ENCODE data around the gene GREM2. TPM values are rescaled to one million over a fixed set of nuclear protein-coding genes. Genes with fewer than 3 reads are reported as not detected.

The GREM2 gene
- total and polyA plus RNA-seq, 9 of the 15 experiments (the other 6 are each of a cell fraction or from before 2014, with no cell fraction given): 0.01 to 0.07 (median 0.05) TPM; not detected in 5

DNA sequence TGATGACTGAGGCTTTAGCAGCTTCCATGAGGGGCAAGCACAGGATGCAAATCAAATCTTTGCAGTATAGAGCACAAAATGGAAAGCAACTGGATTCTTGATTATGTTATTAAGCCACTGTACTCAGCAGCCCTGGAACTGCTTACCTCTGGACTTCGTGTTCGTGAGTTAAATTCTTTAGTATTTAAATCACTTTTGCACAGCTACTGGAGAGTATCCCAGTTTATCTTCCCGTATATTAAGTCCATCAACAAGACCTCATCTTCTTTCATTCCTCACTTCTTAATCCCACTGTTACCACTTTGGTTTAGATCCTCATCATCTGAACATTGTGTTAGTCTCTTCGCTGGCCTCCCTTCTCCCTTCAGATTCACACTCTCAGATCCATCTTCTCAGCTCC is 108.9 kb downstream of the GREM2 start:
- H3K4me3 ChIP-seq: no peak overlapping the region
- 0% methylated on average over 4 of the region's 4 CpGs for WGBS (ENCODE audit: insufficient coverage, low coverage, missing lambda C conversion rate)
- H3K9me1 ChIP-seq (ENCODE audit: control insufficient read depth, insufficient read depth, low read length): no peaks in the 10 kb centered on the region
- in situ Hi-C loops (cut with MboI): no loop called here
- no peaks in the 10 kb centered on the region for H3K36me3 ChIP-seq (ENCODE audit: control insufficient read depth, insufficient read depth, low read length)
- intact Hi-C loops (cut with micrococcal nuclease): no loop called here
- H4K20me1 ChIP-seq (replicated peaks; ENCODE audit: control insufficient read depth, insufficient read depth, low read length): no peaks in the 10 kb centered on the region
- DNase-seq (ENCODE audit: extremely low read depth in 1 of 4, low spot score in 3 of 4): no peak
- H3K27me3 ChIP-seq (ENCODE audit: control insufficient read depth in 2 of 2, insufficient read depth in 2 of 2, low read length in 2 of 2): no peaks in the 10 kb centered on the region
- H2AFZ ChIP-seq (ENCODE audit: low read depth, low read length): no peak overlapping the region
- no peaks in the 10 kb centered on the region for H3K4me1 ChIP-seq (replicated peaks in 1 of 2; ENCODE audit: control insufficient read depth in 2 of 2, insufficient read depth in 2 of 2, low read length in 2 of 2)
- no peak for FAIRE-seq
- H3K9me3 ChIP-seq (replicated peaks; ENCODE audit: control insufficient read depth, insufficient read depth, low read depth, low read length): no peaks in the 10 kb centered on the region; the same call in 1 of the 2 replicates
- no peaks in the 10 kb centered on the region for H3K79me2 ChIP-seq (ENCODE audit: control insufficient read depth, insufficient read depth, low read length)
- POLR2A ChIA-PET: no interaction called here
- no peak overlapping the region for H3K27ac ChIP-seq (ENCODE audit: extremely low read depth, low read depth, low read length)
- no peak overlapping the region for H3K4me2 ChIP-seq (ENCODE audit: insufficient read depth, low read length)
- no peak for TF ChIP-seq FOXM1 (IDR thresholded peaks at IDR 0.05; ENCODE audit: low read depth)
- no peak for TF ChIP-seq FOXM1 (CRISPR knock-in tag; IDR thresholded peaks at IDR 0.05; ENCODE audit: low read depth)
- no peak for TF ChIP-seq CBFA2T2 (conservative IDR thresholded peaks at IDR 0.05)
- TF ChIP-seq, protein P1, sequence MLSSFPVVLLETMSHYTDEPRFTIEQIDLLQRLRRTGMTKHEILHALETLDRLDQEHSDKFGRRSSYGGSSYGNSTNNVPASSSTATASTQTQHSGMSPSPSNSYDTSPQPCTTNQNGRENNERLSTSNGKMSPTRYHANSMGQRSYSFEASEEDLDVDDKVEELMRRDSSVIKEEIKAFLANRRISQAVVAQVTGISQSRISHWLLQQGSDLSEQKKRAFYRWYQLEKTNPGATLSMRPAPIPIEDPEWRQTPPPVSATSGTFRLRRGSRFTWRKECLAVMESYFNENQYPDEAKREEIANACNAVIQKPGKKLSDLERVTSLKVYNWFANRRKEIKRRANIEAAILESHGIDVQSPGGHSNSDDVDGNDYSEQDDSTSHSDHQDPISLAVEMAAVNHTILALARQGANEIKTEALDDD (IDR thresholded peaks at IDR 0.05): no peak
- TF ChIP-seq, protein P2, sequence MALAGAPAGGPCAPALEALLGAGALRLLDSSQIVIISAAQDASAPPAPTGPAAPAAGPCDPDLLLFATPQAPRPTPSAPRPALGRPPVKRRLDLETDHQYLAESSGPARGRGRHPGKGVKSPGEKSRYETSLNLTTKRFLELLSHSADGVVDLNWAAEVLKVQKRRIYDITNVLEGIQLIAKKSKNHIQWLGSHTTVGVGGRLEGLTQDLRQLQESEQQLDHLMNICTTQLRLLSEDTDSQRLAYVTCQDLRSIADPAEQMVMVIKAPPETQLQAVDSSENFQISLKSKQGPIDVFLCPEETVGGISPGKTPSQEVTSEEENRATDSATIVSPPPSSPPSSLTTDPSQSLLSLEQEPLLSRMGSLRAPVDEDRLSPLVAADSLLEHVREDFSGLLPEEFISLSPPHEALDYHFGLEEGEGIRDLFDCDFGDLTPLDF (CRISPR knock-in tag; IDR thresholded peaks at IDR 0.05): no peak
- no peak for TF ChIP-seq ZBTB7A (IDR thresholded peaks at IDR 0.05; ENCODE audit: borderline replicate concordance, control insufficient read depth, low read depth, low read length)
- no peak for TF ChIP-seq SNRNP70 (optimal IDR thresholded peaks at IDR 0.05; ENCODE audit: low read depth, low read length)
- TF ChIP-seq ZNF311 (CRISPR knock-in tag; IDR thresholded peaks at IDR 0.05): no peak
- TF ChIP-seq, protein P3, sequence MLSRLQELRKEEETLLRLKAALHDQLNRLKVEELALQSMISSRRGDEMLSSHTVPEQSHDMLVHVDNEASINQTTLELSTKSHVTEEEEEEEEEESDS (CRISPR knock-in tag; IDR thresholded peaks at IDR 0.05): no peak
- no peak for TF ChIP-seq POLR2AphosphoS5 (IDR thresholded peaks at IDR 0.05; ENCODE audit: control insufficient read depth, insufficient read depth, low read depth, low read length)
- TF ChIP-seq POLR3A (IDR thresholded peaks at IDR 0.05; ENCODE audit: borderline replicate concordance, extremely low read depth, insufficient read depth, insufficient read length): no peak
- no peak for TF ChIP-seq SMAD2 (IDR thresholded peaks at IDR 0.05; ENCODE audit: low read depth, low read length)
- no peak for TF ChIP-seq RBM39 (optimal IDR thresholded peaks at IDR 0.05; ENCODE audit: low read depth, low read length)
- no peak for TF ChIP-seq CBX5 (IDR thresholded peaks at IDR 0.05; ENCODE audit: borderline replicate concordance, low read depth)
- TF ChIP-seq, protein P4, sequence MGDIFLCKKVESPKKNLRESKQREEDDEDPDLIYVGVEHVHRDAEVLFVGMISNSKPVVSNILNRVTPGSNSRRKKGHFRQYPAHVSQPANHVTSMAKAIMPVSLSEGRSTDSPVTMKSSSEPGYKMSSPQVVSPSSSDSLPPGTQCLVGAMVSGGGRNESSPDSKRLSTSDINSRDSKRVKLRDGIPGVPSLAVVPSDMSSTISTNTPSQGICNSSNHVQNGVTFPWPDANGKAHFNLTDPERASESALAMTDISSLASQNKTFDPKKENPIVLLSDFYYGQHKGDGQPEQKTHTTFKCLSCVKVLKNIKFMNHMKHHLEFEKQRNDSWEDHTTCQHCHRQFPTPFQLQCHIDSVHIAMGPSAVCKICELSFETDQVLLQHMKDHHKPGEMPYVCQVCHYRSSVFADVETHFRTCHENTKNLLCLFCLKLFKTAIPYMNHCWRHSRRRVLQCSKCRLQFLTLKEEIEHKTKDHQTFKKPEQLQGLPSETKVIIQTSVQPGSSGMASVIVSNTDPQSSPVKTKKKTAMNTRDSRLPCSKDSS (IDR thresholded peaks at IDR 0.05; ENCODE audit: low read depth, partially characterized antibody): no peak
- TF ChIP-seq, protein P5, sequence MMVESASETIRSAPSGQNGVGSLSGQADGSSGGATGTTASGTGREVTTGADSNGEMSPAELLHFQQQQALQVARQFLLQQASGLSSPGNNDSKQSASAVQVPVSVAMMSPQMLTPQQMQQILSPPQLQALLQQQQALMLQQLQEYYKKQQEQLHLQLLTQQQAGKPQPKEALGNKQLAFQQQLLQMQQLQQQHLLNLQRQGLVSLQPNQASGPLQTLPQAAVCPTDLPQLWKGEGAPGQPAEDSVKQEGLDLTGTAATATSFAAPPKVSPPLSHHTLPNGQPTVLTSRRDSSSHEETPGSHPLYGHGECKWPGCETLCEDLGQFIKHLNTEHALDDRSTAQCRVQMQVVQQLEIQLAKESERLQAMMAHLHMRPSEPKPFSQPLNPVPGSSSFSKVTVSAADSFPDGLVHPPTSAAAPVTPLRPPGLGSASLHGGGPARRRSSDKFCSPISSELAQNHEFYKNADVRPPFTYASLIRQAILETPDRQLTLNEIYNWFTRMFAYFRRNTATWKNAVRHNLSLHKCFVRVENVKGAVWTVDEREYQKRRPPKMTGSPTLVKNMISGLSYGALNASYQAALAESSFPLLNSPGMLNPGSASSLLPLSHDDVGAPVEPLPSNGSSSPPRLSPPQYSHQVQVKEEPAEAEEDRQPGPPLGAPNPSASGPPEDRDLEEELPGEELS (CRISPR knock-in tag; IDR thresholded peaks at IDR 0.05; ENCODE audit: borderline replicate concordance): no peak
- no peak for TF ChIP-seq NR3C1 (CRISPR knock-in tag; IDR thresholded peaks at IDR 0.05)
- CTCF ChIA-PET (ENCODE audit: low intra/inter-chr PET ratio): no interaction called here
- no peak overlapping the region for H3K9ac ChIP-seq (ENCODE audit: insufficient read depth in 1 of 2, low read depth in 2 of 2, low read length in 2 of 2)
- no TSS peak for BruUV-seq (replicated peaks)
- no peak for ATAC-seq

Data from K562 (cell line).